ENCODE data around the gene GJD3. TPM values are rescaled to one million over a fixed set of nuclear protein-coding genes. Genes with fewer than 3 reads are reported as not detected.
"Not testable (repeated sequence)": the region's sequence is repeated elsewhere in the genome, so short reads cannot be mapped to it uniquely, and the experiment has no call there.

GJD3 gene
- total RNA-seq, 1 experiment from 2014 or later: 0.33 TPM

DNA sequence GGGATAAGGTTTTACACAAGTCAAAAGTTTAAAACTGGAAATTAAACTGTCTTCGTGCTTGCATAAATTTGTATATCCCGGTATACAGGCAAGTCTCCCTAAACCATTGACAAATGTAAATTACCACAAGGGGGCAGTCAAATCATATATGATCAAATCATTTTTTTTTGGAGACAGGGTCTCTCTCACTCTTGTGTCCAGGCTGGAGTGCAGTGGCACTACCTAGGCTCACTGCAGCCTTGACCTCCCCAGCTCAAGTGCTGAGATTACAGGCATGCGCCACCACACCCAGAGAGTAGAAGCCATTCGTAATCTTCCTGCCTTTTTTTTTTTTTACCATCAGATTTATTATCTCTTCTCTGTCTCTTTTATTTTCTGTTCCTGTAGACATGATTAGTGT lies 34.6 kb upstream of the GJD3 start:
- no peak overlapping the region for H3K27ac ChIP-seq (ENCODE audit: low read length)
- H3K4me1 ChIP-seq (ENCODE audit: control insufficient read depth, insufficient read depth, low read length): no peaks in the 10 kb centered on the region
- in situ Hi-C loops (cut with HindIII; ENCODE audit: low pct_unique_long_range_greater_than_20kb, low sequenced_read_pairs): no loop called here
- H3K27me3 ChIP-seq (ENCODE audit: control insufficient read depth, insufficient read depth, low read length): no peaks in the 10 kb centered on the region
- DNase-seq (ENCODE audit: low read depth, low spot score) (peak; percentile 17), ATAC-seq (peak; percentile 77; the same call in 1 of the 2 replicates)
- peaks cover 74% of the 10 kb centered on the region for H3K36me3 ChIP-seq (ENCODE audit: control insufficient read depth, insufficient read depth, low read length)
- ChIA-PET POLR2A (no interaction called here), CTCF (interaction anchor here (0.6 kb wide), 1 partner anchor 42 kb away, joined by 3 read pairs; no protein-coding TSS in a partner anchor)
- H3K9me3 ChIP-seq (ENCODE audit: control insufficient read depth, insufficient read depth, low read depth, low read length): no peaks in the 10 kb centered on the region
- TF ChIP-seq, protein P1, sequence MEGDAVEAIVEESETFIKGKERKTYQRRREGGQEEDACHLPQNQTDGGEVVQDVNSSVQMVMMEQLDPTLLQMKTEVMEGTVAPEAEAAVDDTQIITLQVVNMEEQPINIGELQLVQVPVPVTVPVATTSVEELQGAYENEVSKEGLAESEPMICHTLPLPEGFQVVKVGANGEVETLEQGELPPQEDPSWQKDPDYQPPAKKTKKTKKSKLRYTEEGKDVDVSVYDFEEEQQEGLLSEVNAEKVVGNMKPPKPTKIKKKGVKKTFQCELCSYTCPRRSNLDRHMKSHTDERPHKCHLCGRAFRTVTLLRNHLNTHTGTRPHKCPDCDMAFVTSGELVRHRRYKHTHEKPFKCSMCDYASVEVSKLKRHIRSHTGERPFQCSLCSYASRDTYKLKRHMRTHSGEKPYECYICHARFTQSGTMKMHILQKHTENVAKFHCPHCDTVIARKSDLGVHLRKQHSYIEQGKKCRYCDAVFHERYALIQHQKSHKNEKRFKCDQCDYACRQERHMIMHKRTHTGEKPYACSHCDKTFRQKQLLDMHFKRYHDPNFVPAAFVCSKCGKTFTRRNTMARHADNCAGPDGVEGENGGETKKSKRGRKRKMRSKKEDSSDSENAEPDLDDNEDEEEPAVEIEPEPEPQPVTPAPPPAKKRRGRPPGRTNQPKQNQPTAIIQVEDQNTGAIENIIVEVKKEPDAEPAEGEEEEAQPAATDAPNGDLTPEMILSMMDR (IDR thresholded peaks at IDR 0.05): peak; percentile 75
- TF ChIP-seq SIN3A (IDR thresholded peaks at IDR 0.05; ENCODE audit: borderline replicate concordance, insufficient read depth, low read depth, low read length): no peak
- H3K4me3 ChIP-seq (ENCODE audit: low read depth in 2 of 2, low read length in 2 of 2): no peak overlapping the region
- intact Hi-C loops (cut with micrococcal nuclease; ENCODE audit: unreplicated experiment): no loop called here
- BruUV-seq (replicated peaks): no TSS peak

GRCh38 chr17:40386555-40386954 lies 22.0 kb upstream of the GJD3 start:
- DNase-seq (ENCODE audit: low read depth, low spot score); in situ Hi-C loops (cut with HindIII; ENCODE audit: low pct_unique_long_range_greater_than_20kb, low sequenced_read_pairs); ATAC-seq; H3K9me3 ChIP-seq (ENCODE audit: control insufficient read depth, insufficient read depth, low read depth, low read length); H3K27ac ChIP-seq (ENCODE audit: low read length); H3K4me1 ChIP-seq (ENCODE audit: control insufficient read depth, insufficient read depth, low read length); POLR2A ChIA-PET; intact Hi-C loops (cut with micrococcal nuclease; ENCODE audit: unreplicated experiment); H3K27me3 ChIP-seq (ENCODE audit: control insufficient read depth, insufficient read depth, low read length); CTCF ChIA-PET; BruUV-seq (replicated peaks); H3K4me3 ChIP-seq (ENCODE audit: low read depth in 2 of 2, low read length in 2 of 2): not testable (repeated sequence)
- peaks cover 27% of the 10 kb centered on the region for H3K36me3 ChIP-seq (ENCODE audit: control insufficient read depth, insufficient read depth, low read length)

DNA sequence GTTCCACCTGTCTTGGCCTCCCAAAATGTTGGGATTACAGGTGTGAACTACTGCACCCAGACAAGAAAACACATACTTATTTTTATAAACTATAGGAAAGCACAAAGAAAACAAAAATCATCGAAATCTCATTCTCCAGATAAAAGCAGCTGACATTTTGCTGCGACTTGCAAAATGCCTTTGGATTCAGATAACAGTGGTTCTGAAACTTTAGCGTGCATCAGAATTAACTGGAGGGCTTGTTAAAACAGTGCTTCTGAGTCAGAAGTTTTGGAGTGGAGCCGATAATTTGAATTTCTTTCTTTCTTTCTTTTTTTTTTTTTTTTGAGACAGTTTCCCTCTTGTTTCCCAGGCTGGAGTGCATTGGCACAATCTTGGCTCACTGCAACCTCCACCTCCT lies 17.7 kb upstream of the GJD3 start:
- intact Hi-C loops (cut with micrococcal nuclease; ENCODE audit: unreplicated experiment) (no loop called here), in situ Hi-C loops (cut with HindIII; ENCODE audit: low pct_unique_long_range_greater_than_20kb, low sequenced_read_pairs) (no loop called here)
- H3K4me3 ChIP-seq (ENCODE audit: low read depth in 2 of 2, low read length in 2 of 2): no peak overlapping the region
- no peak overlapping the region for H3K27ac ChIP-seq (ENCODE audit: low read length)
- no peak for TF ChIP-seq POLR2AphosphoS5 (IDR thresholded peaks at IDR 0.05; ENCODE audit: low read depth, low read length)
- TF ChIP-seq TCF7L2 (IDR thresholded peaks at IDR 0.05; ENCODE audit: low read depth, low read length): no peak
- no peaks in the 10 kb centered on the region for H3K27me3 ChIP-seq (ENCODE audit: control insufficient read depth, insufficient read depth, low read length)
- no peaks in the 10 kb centered on the region for H3K36me3 ChIP-seq (ENCODE audit: control insufficient read depth, insufficient read depth, low read length)
- no peaks in the 10 kb centered on the region for H3K9me3 ChIP-seq (ENCODE audit: control insufficient read depth, insufficient read depth, low read depth, low read length)
- ATAC-seq: no peak
- CTCF ChIA-PET: no interaction called here
- DNase-seq (ENCODE audit: low read depth, low spot score): no peak
- H3K4me1 ChIP-seq (ENCODE audit: control insufficient read depth, insufficient read depth, low read length): no peaks in the 10 kb centered on the region
- no TSS peak for BruUV-seq (replicated peaks)
- POLR2A ChIA-PET: interaction anchor here (0.6 to 0.7 kb wide), 2 partner anchors 17 to 26 kb away, joined by 8 to 18 read pairs; no protein-coding TSS in a partner anchor

DNA sequence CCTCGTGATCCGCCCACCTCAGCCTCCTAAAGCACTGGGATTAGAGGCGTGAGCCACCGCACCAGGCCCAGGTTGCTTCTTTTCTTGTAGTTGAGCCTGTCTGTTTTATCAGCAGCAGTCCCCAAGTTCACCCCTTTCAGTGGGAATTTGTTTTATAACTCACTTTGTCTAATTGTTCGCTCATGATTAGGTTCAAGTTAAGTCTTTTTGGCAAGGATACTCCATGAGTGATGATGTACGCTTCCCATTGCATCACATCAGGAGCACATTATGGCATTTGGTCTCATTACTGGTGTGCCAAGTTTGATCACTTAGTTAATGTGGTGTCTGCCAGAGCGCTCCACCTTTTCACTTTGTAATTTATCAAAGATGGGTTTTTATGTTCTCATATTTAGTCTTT lies 14.4 kb upstream of the GJD3 start:
- no peaks in the 10 kb centered on the region for H3K36me3 ChIP-seq (ENCODE audit: control insufficient read depth, insufficient read depth, low read length)
- in situ Hi-C loops (cut with HindIII; ENCODE audit: low pct_unique_long_range_greater_than_20kb, low sequenced_read_pairs): no loop called here
- no peaks in the 10 kb centered on the region for H3K4me1 ChIP-seq (ENCODE audit: control insufficient read depth, insufficient read depth, low read length)
- DNase-seq (ENCODE audit: low read depth, low spot score): no peak
- H3K9me3 ChIP-seq (ENCODE audit: control insufficient read depth, insufficient read depth, low read depth, low read length): no peaks in the 10 kb centered on the region
- H3K27me3 ChIP-seq (ENCODE audit: control insufficient read depth, insufficient read depth, low read length): no peaks in the 10 kb centered on the region
- no peak overlapping the region for H3K4me3 ChIP-seq (ENCODE audit: low read depth in 2 of 2, low read length in 2 of 2)
- BruUV-seq (replicated peaks): no TSS peak
- no peak overlapping the region for H3K27ac ChIP-seq (ENCODE audit: low read length)
- POLR2A ChIA-PET: no interaction called here
- intact Hi-C loops (cut with micrococcal nuclease; ENCODE audit: unreplicated experiment): no loop called here
- TF ChIP-seq REST (IDR thresholded peaks at IDR 0.05; ENCODE audit: insufficient read depth in 1 of 2, low read depth in 2 of 2, low read length in 1 of 2) (no peak), SIN3A (IDR thresholded peaks at IDR 0.05; ENCODE audit: borderline replicate concordance, insufficient read depth, low read depth, low read length) (no peak), POLR2AphosphoS5 (IDR thresholded peaks at IDR 0.05; ENCODE audit: low read depth, low read length) (no peak), TCF7L2 (IDR thresholded peaks at IDR 0.05; ENCODE audit: low read depth, low read length) (no peak)
- TF ChIP-seq, protein P1 (IDR thresholded peaks at IDR 0.05): no peak
- ATAC-seq: no peak
- CTCF ChIA-PET: no interaction called here
